Erythroblast (primary cell): ENCODE data around the gene TMEM89.

Experiments used
- GATA1 ChIP-seq: IDR thresholded peaks from 2 replicates; pipeline ENCODE4 v1.6.1; 2011; ENCODE audit warnings: low read depth, mild to moderate bottlenecking, control low read depth, low read length, moderate library complexity
- POLR2A ChIP-seq: IDR thresholded peaks from 2 replicates; pipeline ENCODE4 v1.6.1; 2011; ENCODE audit warnings: mild to moderate bottlenecking, low read length

GRCh38 chr3:48642605-48643004 lies 21.0 kb upstream of the TMEM89 start:
- TF ChIP-seq POLR2A (no peak), GATA1 (no peak)
